Caco-2 (cell line): ENCODE measurements around the gene ENOX1. TPM values are rescaled to one million over a fixed set of nuclear protein-coding genes. Genes with fewer than 3 reads are reported as not detected.

Experiments used
- BruUV-seq: library from RNA; stranded (reverse); fragments of 400-500 nt; replicated peaks from 2 replicates; lab custom pipeline; 2021; lab: Mats Ljungman, UMichigan
- CTCF ChIA-PET: fragments of 300-600 bp; sonication (Branson Sonifier 250); formaldehyde crosslinking; loops from one replicate; lab custom pipeline; 2022; ENCODE audit warnings: antibody characterized with exemption; lab: Charles Lee
- POLR2A ChIA-PET: fragments of 300-600 bp; sonication (Branson Sonifier 250); formaldehyde crosslinking; loops from one replicate; lab custom pipeline; 2022; ENCODE audit warnings: antibody characterized with exemption; lab: Charles Lee
- DNase-seq, 2 experiments: peaks; one replicate each; pipeline versions ENCODE4 v3.0.0 to v3.0.0-alpha.2; 2020 to 2022
- H3K27me3 ChIP-seq: replicated peaks from 2 replicates; pipeline ENCODE4 v1.6.0; 2011; ENCODE audit warnings: low read length; ENCODE audit not compliant: control insufficient read depth, insufficient read depth
- H3K36me3 ChIP-seq: 2 replicates; pipeline ENCODE4 v1.5.1; 2011; ENCODE audit warnings: low read length; ENCODE audit not compliant: control insufficient read depth, insufficient read depth
- H3K4me1 ChIP-seq: fragments of 250-450 bp; sonication (Bioruptor Pico); 2 replicates; pipeline ENCODE4 v1.5.1; 2020; ENCODE audit warnings: mild to moderate bottlenecking
- H3K4me3 ChIP-seq: 2 replicates; pipeline ENCODE4 v1.5.1; 2011; ENCODE audit warnings: low read depth, mild to moderate bottlenecking, control low read depth, low read length
- H3K9me3 ChIP-seq: fragments of 250-450 bp; sonication (Bioruptor Pico); 2 replicates; pipeline ENCODE4 v1.5.1; 2020; ENCODE audit warnings: mild to moderate bottlenecking, moderate library complexity
- H3K27ac Mint-ChIP-seq: one replicate; pipeline ENCODE4 v1.8.0; 2022; ENCODE audit warnings: mixed read lengths; ENCODE audit not compliant: unreplicated experiment
- H3K27me3 Mint-ChIP-seq: one replicate; pipeline ENCODE4 v1.8.0; 2022; ENCODE audit warnings: mixed read lengths; ENCODE audit not compliant: insufficient read depth, unreplicated experiment
- H3K36me3 Mint-ChIP-seq: one replicate; pipeline ENCODE4 v1.8.0; 2022; ENCODE audit warnings: mild to moderate bottlenecking, mixed read lengths; ENCODE audit not compliant: insufficient read depth, unreplicated experiment
- H3K4me1 Mint-ChIP-seq: one replicate; pipeline ENCODE4 v1.8.0; 2022; ENCODE audit warnings: low read depth, mixed read lengths; ENCODE audit not compliant: unreplicated experiment
- H3K4me3 Mint-ChIP-seq: one replicate; pipeline ENCODE4 v1.8.0; 2022; ENCODE audit warnings: mild to moderate bottlenecking, moderate library complexity, mixed read lengths; ENCODE audit not compliant: unreplicated experiment
- H3K9me3 Mint-ChIP-seq: one replicate; pipeline ENCODE4 v1.8.0; 2022; ENCODE audit warnings: mixed read lengths; ENCODE audit not compliant: unreplicated experiment
- CTCF ChIP-seq, 2 experiments: fragments of 200-600 bp in 1 of 2; IDR thresholded peaks; 1 replicate in 1 of 2; 2 replicates in 1 of 2; pipeline versions ENCODE4 v1.5.1 to v1.8.0; 2011 to 2022; ENCODE audit warnings: antibody characterized with exemption in 1 of 2, control low read depth in 1 of 2, inconsistent platforms in 1 of 2, low read depth in 1 of 2, low read length in 1 of 2, mild to moderate bottlenecking in 1 of 2, moderate library complexity in 1 of 2; ENCODE audit not compliant: insufficient read depth in 1 of 2, severe bottlenecking in 1 of 2, unreplicated experiment in 1 of 2
- intact Hi-C: fragments of 100-400 bp; cut with micrococcal nuclease; formaldehyde crosslinking; loops from one replicate; pipeline ENCODE4 v1.10.0; 2022; ENCODE audit not compliant: unreplicated experiment
- total RNA-seq: library from RNA; stranded (reverse); gene quantifications from 2 replicates; pipeline ENCODE4 v1.2.3, GENCODE V29; 2022

Gene ENOX1
- total RNA-seq, 1 experiment from 2014 or later, result 9.1 TPM

DNA sequence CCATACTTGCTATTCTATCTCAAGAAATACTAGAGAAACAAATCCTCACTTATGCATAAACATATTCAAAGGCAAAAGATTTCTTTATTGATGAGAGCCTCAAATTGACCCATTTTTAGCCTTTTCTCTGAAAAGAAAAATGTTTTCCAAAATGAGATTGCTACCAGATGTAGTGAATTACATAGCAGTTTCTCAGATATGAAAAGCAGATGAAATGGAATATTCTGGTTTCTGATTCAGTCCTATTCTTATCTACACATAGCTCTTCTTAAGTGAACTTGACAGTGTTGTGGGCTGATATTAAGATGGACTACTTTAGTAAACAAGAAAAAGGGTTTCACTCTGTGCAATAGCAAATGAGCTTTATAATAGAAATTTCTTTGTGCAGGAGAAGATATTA, 579.9 kb downstream of the ENOX1 start:
- ChIA-PET CTCF (no interaction called here), POLR2A (no interaction called here)
- Mint-ChIP-seq H3K36me3 (no peaks in the 10 kb centered on the region), H3K4me1 (no peaks in the 10 kb centered on the region), H3K9me3 (no peaks in the 10 kb centered on the region), H3K27ac (no peak overlapping the region), H3K27me3 (no peaks in the 10 kb centered on the region), H3K4me3 (no peak overlapping the region)
- TF ChIP-seq CTCF (IDR thresholded peaks at IDR 0.05; ENCODE audit: insufficient read depth in 1 of 2, low read depth in 1 of 2, low read length in 1 of 2, severe bottlenecking in 1 of 2, unreplicated experiment in 1 of 2), result no peak
- Histone ChIP-seq H3K4me3 (no peak overlapping the region), H3K36me3 (no peaks in the 10 kb centered on the region), H3K27me3 (no peaks in the 10 kb centered on the region), H3K9me3 (peaks cover 12% of the 10 kb centered on the region), H3K4me1 (no peaks in the 10 kb centered on the region)
- intact Hi-C loops, result no loop called here
- no TSS peak for BruUV-seq
- no peak for DNase-seq

DNA sequence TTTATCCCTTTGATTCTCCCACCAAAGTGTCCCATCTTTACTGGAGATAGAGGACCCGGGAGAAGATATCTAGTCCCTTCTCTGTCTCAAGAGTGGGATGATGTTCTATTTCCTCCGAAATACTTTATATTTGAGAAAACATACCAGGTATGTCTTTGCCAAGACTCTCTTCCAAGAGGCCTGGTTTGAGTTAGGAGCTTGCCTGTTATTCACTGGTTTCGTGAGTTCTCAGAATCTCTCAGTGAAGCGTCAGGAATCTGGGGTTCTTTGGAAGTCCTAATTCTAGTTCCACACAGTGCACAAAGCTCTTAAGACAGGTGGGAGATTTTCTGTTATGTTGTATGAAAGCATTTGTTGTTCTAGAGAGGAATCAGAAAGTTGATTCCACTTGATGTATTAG, 581.4 kb downstream of the ENOX1 start:
- H3K36me3 ChIP-seq, result no peaks in the 10 kb centered on the region
- H3K27me3 Mint-ChIP-seq, result no peaks in the 10 kb centered on the region
- ChIA-PET POLR2A (no interaction called here), CTCF (no interaction called here)
- H3K9me3 Mint-ChIP-seq, result no peaks in the 10 kb centered on the region
- H3K4me1 ChIP-seq, result peaks cover 9% of the 10 kb centered on the region
- H3K4me3 Mint-ChIP-seq, result no peak overlapping the region
- H3K9me3 ChIP-seq, result peaks cover 12% of the 10 kb centered on the region
- H3K27ac Mint-ChIP-seq, result no peak overlapping the region
- H3K36me3 Mint-ChIP-seq, result no peaks in the 10 kb centered on the region
- TF ChIP-seq CTCF (IDR thresholded peaks at IDR 0.05; ENCODE audit: insufficient read depth in 1 of 2, low read depth in 1 of 2, low read length in 1 of 2, severe bottlenecking in 1 of 2, unreplicated experiment in 1 of 2), result no peak
- BruUV-seq, result no TSS peak
- H3K4me1 Mint-ChIP-seq, result peaks cover 6% of the 10 kb centered on the region
- intact Hi-C loops, result no loop called here
- DNase-seq, result no peak
- no peaks in the 10 kb centered on the region for H3K27me3 ChIP-seq
- H3K4me3 ChIP-seq, result no peak overlapping the region

DNA sequence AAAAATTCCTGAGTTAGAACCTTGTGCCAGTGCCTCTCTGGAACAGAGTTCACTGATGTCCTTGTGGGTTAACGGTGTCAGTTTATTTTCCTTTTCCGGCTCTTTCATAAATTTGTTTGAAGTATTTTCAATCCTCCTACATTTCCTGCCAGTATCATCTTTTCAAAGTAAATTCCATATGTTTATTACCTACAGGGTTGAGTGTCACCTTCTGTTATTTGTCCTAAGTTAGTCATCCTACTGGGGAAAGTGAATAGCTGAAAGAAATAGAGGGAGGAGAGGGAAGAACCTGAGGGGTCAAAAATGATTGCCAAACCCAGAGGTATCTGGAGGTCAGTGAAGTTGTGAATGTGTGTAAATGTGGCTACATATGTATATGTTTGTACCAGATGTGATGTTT, 582.2 kb downstream of the ENOX1 start:
- DNase-seq, result no peak
- BruUV-seq, result no TSS peak
- CTCF ChIA-PET, result no interaction called here

More for the DNA sequence above, 582.2 kb downstream of the ENOX1 start:
- intact Hi-C loops, result no loop called here
- Mint-ChIP-seq H3K27me3 (no peaks in the 10 kb centered on the region), H3K9me3 (no peaks in the 10 kb centered on the region), H3K36me3 (no peaks in the 10 kb centered on the region), H3K4me1 (peaks cover 12% of the 10 kb centered on the region), H3K4me3 (no peak overlapping the region), H3K27ac (no peak overlapping the region)
- H3K9me3 ChIP-seq, result peaks cover 12% of the 10 kb centered on the region
- no peaks in the 10 kb centered on the region for H3K27me3 ChIP-seq
- POLR2A ChIA-PET, result no interaction called here
- no peak overlapping the region for H3K4me3 ChIP-seq
- no peak for TF ChIP-seq CTCF (IDR thresholded peaks at IDR 0.05; ENCODE audit: insufficient read depth in 1 of 2, low read depth in 1 of 2, low read length in 1 of 2, severe bottlenecking in 1 of 2, unreplicated experiment in 1 of 2)
- peaks cover 13% of the 10 kb centered on the region for H3K4me1 ChIP-seq
- no peaks in the 10 kb centered on the region for H3K36me3 ChIP-seq
